HEK293T (cell line): ENCODE results near the gene IGF1R.

Experiments used
- CTCF ChIA-PET: fragments of 350-600 bp; formaldehyde crosslinking; extraction: SDS; loops from one replicate; lab custom pipeline; 2021; ENCODE audit warnings: antibody characterized with exemption, inconsistent platforms; lab: Yijun Ruan, JAX
- POLR2A ChIA-PET: fragments of 350-600 bp; formaldehyde crosslinking; extraction: SDS; loops from one replicate; lab custom pipeline; 2020; ENCODE audit warnings: antibody characterized with exemption, inconsistent platforms; lab: Yijun Ruan, JAX
- DNase-seq: peaks from one replicate; pipeline ENCODE4 v3.0.0; 2012; ENCODE audit warnings: mixed read lengths; ENCODE audit errors: extremely low spot score
- ARNT ChIP-seq: fragments of 450-650 bp; IDR thresholded peaks from 2 replicates; pipeline ENCODE4 v1.6.1; 2017; ENCODE audit warnings: mild to moderate bottlenecking
- BHLHE40 ChIP-seq: fragments of 450-650 bp; IDR thresholded peaks from 2 replicates; pipeline ENCODE4 v1.6.1; 2016; ENCODE audit warnings: mild to moderate bottlenecking, moderate library complexity, borderline replicate concordance
- CTBP1 ChIP-seq: fragments of 450-650 bp; IDR thresholded peaks from 2 replicates; pipeline ENCODE4 v1.6.1; 2016; ENCODE audit warnings: borderline replicate concordance
- ELF4 ChIP-seq: fragments of 450-650 bp; IDR thresholded peaks from 2 replicates; pipeline ENCODE4 v1.6.1; 2017; ENCODE audit warnings: antibody characterized with exemption
- FOXA1 ChIP-seq: fragments of 450-650 bp; IDR thresholded peaks from 2 replicates; pipeline ENCODE4 v1.6.1; 2016; ENCODE audit warnings: mild to moderate bottlenecking
- FOXK2 ChIP-seq: fragments of 450-650 bp; IDR thresholded peaks from 2 replicates; pipeline ENCODE4 v1.6.1; 2016; ENCODE audit warnings: mild to moderate bottlenecking
- FOXM1 ChIP-seq: fragments of 450-650 bp; IDR thresholded peaks from 2 replicates; pipeline ENCODE4 v1.6.1; 2017; ENCODE audit warnings: mild to moderate bottlenecking, borderline replicate concordance
- HDGF ChIP-seq: fragments of 450-650 bp; IDR thresholded peaks from 2 replicates; pipeline ENCODE4 v1.6.1; 2017; ENCODE audit warnings: antibody characterized with exemption, borderline replicate concordance
- L3MBTL2 ChIP-seq: fragments of 450-650 bp; conservative IDR thresholded peaks from 2 replicates; pipeline ENCODE4 v1.6.1; 2016; ENCODE audit warnings: mild to moderate bottlenecking
- LEF1 ChIP-seq: fragments of 450-650 bp; IDR thresholded peaks from 2 replicates; pipeline ENCODE4 v1.6.1; 2017; ENCODE audit warnings: mild to moderate bottlenecking, borderline replicate concordance
- NFRKB ChIP-seq: fragments of 450-650 bp; IDR thresholded peaks from 2 replicates; pipeline ENCODE4 v1.6.1; 2016; ENCODE audit warnings: mild to moderate bottlenecking, moderate library complexity
- PKNOX1 ChIP-seq: fragments of 450-650 bp; IDR thresholded peaks from 2 replicates; pipeline ENCODE4 v1.6.1; 2016
- SP1 ChIP-seq: fragments of 450-650 bp; IDR thresholded peaks from 2 replicates; pipeline ENCODE4 v1.6.1; 2017
- SUZ12 ChIP-seq: fragments of 450-650 bp; IDR thresholded peaks from 2 replicates; pipeline ENCODE4 v1.6.1; 2016; ENCODE audit warnings: mild to moderate bottlenecking
- TARDBP ChIP-seq: fragments of 450-650 bp; IDR thresholded peaks from 2 replicates; pipeline ENCODE4 v1.6.1; 2016
- ZNF384 ChIP-seq: fragments of 450-650 bp; IDR thresholded peaks from 2 replicates; pipeline ENCODE4 v1.6.1; 2016

IGF1R gene

DNA sequence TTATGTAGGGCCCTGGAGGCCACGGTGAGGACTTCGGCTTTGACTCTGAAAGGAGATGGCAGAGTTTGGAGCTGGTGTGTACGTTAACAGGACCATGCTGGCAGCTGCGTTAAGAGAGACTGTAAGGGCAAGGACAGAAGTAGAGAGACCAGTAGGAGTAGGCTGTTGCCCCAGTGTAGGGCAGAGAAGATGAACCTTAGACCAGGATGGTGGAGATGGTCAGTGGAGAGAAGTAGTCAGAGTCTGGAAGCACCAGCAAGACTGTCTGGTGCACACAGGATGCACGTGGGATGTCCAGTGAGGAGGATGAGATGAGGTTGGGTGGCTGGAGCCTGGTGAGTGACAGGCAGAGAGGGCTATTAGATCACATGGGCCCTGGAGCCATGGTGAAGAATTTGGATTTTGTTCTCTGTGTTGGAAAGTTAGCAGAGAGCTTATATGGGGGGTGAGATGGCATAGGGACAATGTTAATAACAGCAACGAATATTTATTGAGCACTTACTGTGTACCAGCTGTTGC is 150.1 kb downstream of the IGF1R start:
- CTCF ChIA-PET: interaction anchor here (2.0 kb wide), 1 partner anchor 53 kb away, joined by 5 read pairs; no protein-coding TSS in a partner anchor
- POLR2A ChIA-PET: no interaction called here
- no peak for DNase-seq
- TF ChIP-seq FOXK2: no peak
- TF ChIP-seq ARNT: no peak
- peak; percentile 90 for TF ChIP-seq PKNOX1

DNA sequence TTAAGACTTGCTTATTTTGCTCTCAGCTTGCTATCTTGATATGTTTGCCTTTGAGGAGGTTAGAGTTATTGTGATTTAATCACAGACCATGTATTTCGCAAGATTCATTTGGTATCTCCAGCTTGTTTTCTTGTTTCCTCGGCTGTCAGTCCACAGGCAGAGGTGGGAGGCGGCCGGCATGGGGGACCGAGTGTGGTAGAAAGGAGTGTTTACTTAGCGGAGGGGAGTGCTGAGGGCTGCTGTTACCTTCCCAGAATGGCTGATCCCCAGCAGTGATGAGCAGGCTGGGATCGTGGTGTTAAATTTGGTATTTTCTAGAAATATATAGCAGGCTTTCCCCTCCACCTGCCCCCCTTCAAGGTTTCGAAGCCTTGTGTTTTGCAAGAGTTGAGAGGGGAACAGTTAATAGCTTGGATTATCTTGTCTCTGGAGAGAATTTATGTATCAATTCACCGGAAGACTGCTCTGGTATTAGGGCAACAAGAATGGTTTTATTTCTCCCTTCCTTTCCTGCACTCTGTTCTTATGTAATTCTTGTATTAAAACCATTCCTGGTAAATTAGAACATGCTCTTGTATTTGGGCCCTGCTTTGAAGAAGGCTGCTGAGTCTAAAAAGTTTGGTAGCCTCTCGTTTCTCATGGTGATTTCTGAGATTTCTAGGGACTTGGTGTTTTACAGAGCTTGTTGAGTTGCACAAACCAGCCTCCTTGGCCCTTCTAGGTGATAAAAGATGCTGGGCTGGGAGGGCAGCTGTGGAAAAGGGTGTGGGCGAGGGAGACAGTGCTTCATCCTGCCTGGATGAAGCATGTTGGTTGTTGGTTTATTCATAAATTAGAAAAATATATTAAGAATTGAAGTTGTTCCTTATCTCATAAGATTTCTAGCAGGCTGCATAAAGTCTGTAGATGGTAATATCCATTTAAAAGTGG is 151.4 kb downstream of the IGF1R start:
- ChIA-PET CTCF (interaction anchor here (0.6 to 1.7 kb wide), 4 partner anchors 21 to 382 kb away, joined by 3 to 7 read pairs (median 4); no protein-coding TSS in a partner anchor), POLR2A (interaction anchor here (0.6 to 1.2 kb wide), 4 partner anchors 10 to 51 kb away, joined by 3 to 4 read pairs (median 3); no protein-coding TSS in a partner anchor)
- no peak for TF ChIP-seq ELF4
- TF ChIP-seq PKNOX1: 0 out of 2 replicates have a peak, but pooled peaks have one; percentile 42
- TF ChIP-seq LEF1: no peak
- TF ChIP-seq FOXA1: no peak
- no peak for TF ChIP-seq L3MBTL2
- DNase-seq: peak; percentile 42

- CTCF ChIA-PET: interaction anchor here (0.6 to 1.7 kb wide), 2 partner anchors 22 to 51 kb away, joined by 4 to 7 read pairs; no protein-coding TSS in a partner anchor
- DNase-seq: peak; percentile 64
- TF ChIP-seq HDGF: no peak
- no peak for TF ChIP-seq L3MBTL2
- no peak for TF ChIP-seq ELF4
- TF ChIP-seq FOXK2: no peak
- TF ChIP-seq FOXA1: no peak
- no peak for TF ChIP-seq PKNOX1
- TF ChIP-seq BHLHE40: no peak
- no peak for TF ChIP-seq LEF1
- TF ChIP-seq CTBP1: no peak
- no peak for TF ChIP-seq ARNT
- no peak for TF ChIP-seq NFRKB
- POLR2A ChIA-PET: interaction anchor here (0.8 kb wide), 1 partner anchor 23 kb away, joined by 3 read pairs; no protein-coding TSS in a partner anchor
Observed at GRCh38 chr15:98800437-98801233, 152.3 kb downstream of the IGF1R start.

DNA sequence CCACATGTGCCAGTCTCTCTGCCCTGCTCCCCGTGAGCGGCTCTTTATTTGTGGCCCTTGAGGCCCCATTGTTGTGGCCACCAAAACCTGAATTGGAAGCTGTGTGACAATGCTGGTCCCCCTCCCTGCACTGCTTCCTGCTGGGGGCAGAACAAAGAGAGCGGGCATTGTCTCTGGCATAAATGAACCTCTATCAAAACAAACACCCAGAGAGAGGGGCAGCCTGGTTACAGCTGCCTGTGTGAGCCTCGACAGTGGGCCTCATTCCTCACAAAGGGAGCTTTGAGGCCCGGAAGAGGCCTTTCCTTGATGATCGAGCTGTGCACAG is 152.9 kb downstream of the IGF1R start:
- TF ChIP-seq PKNOX1: no peak
- TF ChIP-seq SP1: no peak
- no peak for TF ChIP-seq SUZ12
- TF ChIP-seq NFRKB: no peak
- TF ChIP-seq CTBP1: no peak
- TF ChIP-seq LEF1: no peak
- no peak for TF ChIP-seq FOXA1
- TF ChIP-seq ZNF384: no peak
- ChIA-PET POLR2A (no interaction called here), CTCF (interaction anchor here (1.4 kb wide), 1 partner anchor 10 kb away, joined by 3 read pairs; no protein-coding TSS in a partner anchor)
- no peak for DNase-seq

DNA sequence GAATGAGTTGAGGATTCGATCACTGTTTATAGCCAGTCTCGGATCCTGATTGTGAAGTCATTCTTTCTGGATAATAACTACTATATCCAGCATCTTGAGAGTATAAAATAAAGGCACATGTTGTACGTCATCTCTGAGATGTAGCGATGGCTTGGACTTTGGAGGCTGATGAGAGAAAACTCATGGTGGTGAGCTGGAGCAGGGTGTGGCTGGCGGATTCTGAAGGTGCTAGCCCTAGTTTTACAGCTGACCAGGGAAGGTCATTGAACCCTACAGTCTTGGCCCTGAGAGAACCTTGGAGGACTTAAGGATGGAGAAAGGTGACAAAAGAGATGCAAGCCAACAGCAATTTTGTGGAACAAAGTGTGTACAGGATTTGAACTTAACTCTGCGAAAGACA is 153.8 kb downstream of the IGF1R start:
- CTCF ChIA-PET: interaction anchor here (0.6 to 1.4 kb wide), 3 partner anchors 11 to 27 kb away, joined by 3 read pairs; no protein-coding TSS in a partner anchor
- TF ChIP-seq PKNOX1 (no peak), LEF1 (no peak), ARNT (no peak), SUZ12 (no peak), L3MBTL2 (no peak), FOXA1 (no peak), FOXK2 (no peak), FOXM1 (no peak), NFRKB (no peak), ELF4 (no peak), TARDBP (no peak), ZNF384 (no peak)
- DNase-seq: no peak
- POLR2A ChIA-PET: no interaction called here
